Stimulated activated CD4-positive, alpha-beta T cell treated with anti-CD3 and anti-CD28 coated beads, Interleukin-2, amount 100 ng/mL, for 4 hours (primary cell): ENCODE measurements around the gene HDGFL3.

Experiments used
- DNase-seq: peaks from one replicate; pipeline ENCODE4 v3.0.0-alpha.2; 2020; ENCODE audit warnings: low read depth

HDGFL3 gene

GRCh38 chr15:83127547-83128150, 80.0 kb downstream of the HDGFL3 start:
- DNase-seq: no peak

- no peak for DNase-seq
Measured at GRCh38 chr15:83123529-83123928, 84.1 kb downstream of the HDGFL3 start.

GRCh38 chr15:83119968-83120581, 87.5 kb downstream of the HDGFL3 start:
- no peak for DNase-seq

GRCh38 chr15:83118968-83119367, 88.7 kb downstream of the HDGFL3 start:
- no peak for DNase-seq

- no peak for DNase-seq
Measured at GRCh38 chr15:83118291-83118827, 89.3 kb downstream of the HDGFL3 start.

GRCh38 chr15:83115831-83116565, 91.6 kb downstream of the HDGFL3 start:
- DNase-seq: no peak

- DNase-seq: no peak
Measured at GRCh38 chr15:83115410-83115809, 92.2 kb downstream of the HDGFL3 start.

GRCh38 chr15:83114856-83115255, 92.8 kb downstream of the HDGFL3 start:
- DNase-seq: no peak

- no peak for DNase-seq
Measured at GRCh38 chr15:83113881-83114674, 93.5 kb downstream of the HDGFL3 start.

- DNase-seq: no peak
Measured at GRCh38 chr15:83112956-83113299, 94.7 kb downstream of the HDGFL3 start.

- DNase-seq: no peak
Measured at GRCh38 chr15:83112233-83112955, 95.2 kb downstream of the HDGFL3 start.

- DNase-seq: no peak
Measured at GRCh38 chr15:83111149-83111548, 96.5 kb downstream of the HDGFL3 start.

- DNase-seq: no peak
Measured at GRCh38 chr15:83110381-83110780, 97.2 kb downstream of the HDGFL3 start.

- DNase-seq: no peak
Measured at GRCh38 chr15:83109532-83109931, 98.1 kb downstream of the HDGFL3 start.

- DNase-seq: no peak
Measured at GRCh38 chr15:83108266-83109219, 99.1 kb downstream of the HDGFL3 start.

- no peak for DNase-seq
Measured at GRCh38 chr15:83107841-83108181, 99.8 kb downstream of the HDGFL3 start.

GRCh38 chr15:83106994-83107840, 100.4 kb downstream of the HDGFL3 start, which contains the start of gene TM6SF1:
TM6SF1 (plus strand) TSS chr15:83107645; CDS start chr15:83107681, 36 bp downstream.
- no peak for DNase-seq

- no peak for DNase-seq
Measured at GRCh38 chr15:83105440-83105839, 102.2 kb downstream of the HDGFL3 start.

GRCh38 chr15:83104141-83104540, 103.5 kb downstream of the HDGFL3 start:
- no peak for DNase-seq

- no peak for DNase-seq
Measured at GRCh38 chr15:83102346-83102745, 105.3 kb downstream of the HDGFL3 start.
